Panc1 (cell line): ENCODE data around the gene DDX20.

Source experiments
- POLR2AphosphoS5 ChIP-seq: IDR thresholded peaks from 2 replicates; pipeline ENCODE4 v1.6.1; 2012; ENCODE audit warnings: mild to moderate bottlenecking, low read depth, low read length, moderate library complexity
- SIN3A ChIP-seq: IDR thresholded peaks from 2 replicates; pipeline ENCODE4 v1.6.1; 2012; ENCODE audit warnings: low read depth, mild to moderate bottlenecking, low read length, moderate library complexity, borderline replicate concordance; ENCODE audit not compliant: insufficient read depth
- TF ChIP-seq, protein P1 (sequence below): fragments of 450-650 bp; IDR thresholded peaks from 2 replicates; pipeline ENCODE4 v1.5.1; 2017; ENCODE audit warnings: mild to moderate bottlenecking

DNA sequence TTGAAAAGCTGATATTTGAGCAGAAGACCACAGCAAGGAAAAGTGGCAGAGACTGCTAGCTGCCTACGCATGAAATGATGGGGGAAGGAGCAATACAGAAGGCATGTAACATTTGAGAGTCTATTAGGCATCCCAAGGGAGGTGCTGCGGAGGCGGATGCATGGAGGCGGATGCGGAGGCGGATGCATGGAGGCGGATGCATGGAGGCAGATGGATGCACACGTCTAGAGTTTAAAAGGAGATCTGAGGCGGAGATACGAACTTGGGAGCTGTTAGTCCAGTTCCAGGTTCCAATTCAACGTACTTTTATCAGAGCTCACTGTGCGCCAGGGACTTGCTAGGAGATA lies 744 bp upstream of the DDX20 start:
- TF ChIP-seq, protein P1, sequence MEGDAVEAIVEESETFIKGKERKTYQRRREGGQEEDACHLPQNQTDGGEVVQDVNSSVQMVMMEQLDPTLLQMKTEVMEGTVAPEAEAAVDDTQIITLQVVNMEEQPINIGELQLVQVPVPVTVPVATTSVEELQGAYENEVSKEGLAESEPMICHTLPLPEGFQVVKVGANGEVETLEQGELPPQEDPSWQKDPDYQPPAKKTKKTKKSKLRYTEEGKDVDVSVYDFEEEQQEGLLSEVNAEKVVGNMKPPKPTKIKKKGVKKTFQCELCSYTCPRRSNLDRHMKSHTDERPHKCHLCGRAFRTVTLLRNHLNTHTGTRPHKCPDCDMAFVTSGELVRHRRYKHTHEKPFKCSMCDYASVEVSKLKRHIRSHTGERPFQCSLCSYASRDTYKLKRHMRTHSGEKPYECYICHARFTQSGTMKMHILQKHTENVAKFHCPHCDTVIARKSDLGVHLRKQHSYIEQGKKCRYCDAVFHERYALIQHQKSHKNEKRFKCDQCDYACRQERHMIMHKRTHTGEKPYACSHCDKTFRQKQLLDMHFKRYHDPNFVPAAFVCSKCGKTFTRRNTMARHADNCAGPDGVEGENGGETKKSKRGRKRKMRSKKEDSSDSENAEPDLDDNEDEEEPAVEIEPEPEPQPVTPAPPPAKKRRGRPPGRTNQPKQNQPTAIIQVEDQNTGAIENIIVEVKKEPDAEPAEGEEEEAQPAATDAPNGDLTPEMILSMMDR: no peak
- TF ChIP-seq POLR2AphosphoS5: no peak
- TF ChIP-seq SIN3A: no peak
